Measurements from ENCODE around the gene ZMYM5. TPM values are rescaled to one million over a fixed set of nuclear protein-coding genes. Genes with fewer than 3 reads are reported as not detected.

The ZMYM5 gene
- total RNA-seq, 1 experiment from 2014 or later = 12.6 TPM

DNA sequence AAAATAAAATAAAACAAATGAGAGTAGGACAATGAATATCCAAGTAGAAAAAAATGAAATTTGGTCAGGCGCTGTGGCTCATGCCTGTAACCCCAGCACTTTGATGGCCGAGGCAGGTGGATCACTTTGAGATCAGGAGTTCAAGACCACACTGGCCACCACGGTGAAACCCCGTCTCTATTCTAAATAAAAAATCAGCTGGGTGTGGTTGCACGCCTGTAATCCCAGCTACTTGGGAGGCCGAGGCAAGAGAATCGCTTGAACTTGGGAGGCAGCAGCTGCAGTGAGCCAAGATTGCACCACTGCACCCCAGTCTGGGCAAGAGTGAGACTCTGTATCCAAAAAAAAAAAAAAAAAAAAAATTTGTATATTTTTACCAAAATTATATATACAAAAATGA is 18.2 kb upstream of the ZMYM5 start:
- Histone ChIP-seq H3K79me2 (ENCODE audit: insufficient read depth, low read length) (no peaks in the 10 kb centered on the region), H3K79me1 (ENCODE audit: insufficient read depth, low read depth, low read length, poor library complexity, severe bottlenecking) (no peaks in the 10 kb centered on the region), H4K91ac (ENCODE audit: insufficient read length, low read depth, low read length) (no peak overlapping the region), H3K9ac (ENCODE audit: extremely low read depth, insufficient read length, low read length) (no peak overlapping the region), H3K27me3 (ENCODE audit: insufficient read depth, low read length) (no peaks in the 10 kb centered on the region), H3K27ac (ENCODE audit: insufficient read length, low read depth, low read length) (no peak overlapping the region), H3K23me2 (ENCODE audit: insufficient read length, low read depth, low read length, poor library complexity, severe bottlenecking) (no peaks in the 10 kb centered on the region), H2AFZ (ENCODE audit: low read length) (no peak overlapping the region), H4K8ac (replicated peaks; ENCODE audit: insufficient read length, low read depth, low read length) (no peak overlapping the region), H2BK120ac (ENCODE audit: low read depth, low read length, poor library complexity, severe bottlenecking) (no peak overlapping the region), H3T11ph (ENCODE audit: low read length) (no peak overlapping the region), H3K23ac (ENCODE audit: insufficient read length, low read depth, low read length) (no peak overlapping the region), H3K4me1 (ENCODE audit: insufficient read depth, low read length) (no peaks in the 10 kb centered on the region), H3K56ac (ENCODE audit: insufficient read length, low read depth, low read length) (no peak overlapping the region), H4K5ac (ENCODE audit: insufficient read length, low read depth, low read length) (no peak overlapping the region), H3K9me3 (ENCODE audit: control insufficient read depth, low read depth, low read length) (no peaks in the 10 kb centered on the region), H2BK20ac (ENCODE audit: low read depth, low read length, poor library complexity, severe bottlenecking) (no peak overlapping the region), H4K20me1 (ENCODE audit: control insufficient read depth, insufficient read depth, insufficient read length) (no peaks in the 10 kb centered on the region), H3K4ac (ENCODE audit: low read depth, low read length) (no peak overlapping the region), H2BK5ac (ENCODE audit: insufficient read length, low read length) (no peak overlapping the region), H2BK12ac (ENCODE audit: insufficient read length, low read depth, low read length) (no peak overlapping the region), H3K4me2 (ENCODE audit: insufficient read depth, insufficient read length, low read length) (no peak overlapping the region), H2AK5ac (ENCODE audit: insufficient read length, low read length) (no peak overlapping the region), H3K18ac (ENCODE audit: insufficient read length, low read depth, low read length) (no peak overlapping the region), H2BK15ac (ENCODE audit: low read depth, low read length) (no peak overlapping the region), H3K14ac (ENCODE audit: insufficient read depth, low read length) (no peak overlapping the region)
- WGBS (ENCODE audit: extremely low coverage, insufficient read length, low lambda C conversion rate) = no CpG with 5 or more reads among the region's 7 CpGs
- no peak overlapping the region for H3K4me3 Mint-ChIP-seq
- H3K27ac Mint-ChIP-seq = no peak overlapping the region
- peaks cover 0 to 4% of the 10 kb centered on the region in 2 experiments; a peak in 2 of 4 replicates for H3K4me1 Mint-ChIP-seq
- DNase-seq = no peak
- TF ChIP-seq, protein P1, sequence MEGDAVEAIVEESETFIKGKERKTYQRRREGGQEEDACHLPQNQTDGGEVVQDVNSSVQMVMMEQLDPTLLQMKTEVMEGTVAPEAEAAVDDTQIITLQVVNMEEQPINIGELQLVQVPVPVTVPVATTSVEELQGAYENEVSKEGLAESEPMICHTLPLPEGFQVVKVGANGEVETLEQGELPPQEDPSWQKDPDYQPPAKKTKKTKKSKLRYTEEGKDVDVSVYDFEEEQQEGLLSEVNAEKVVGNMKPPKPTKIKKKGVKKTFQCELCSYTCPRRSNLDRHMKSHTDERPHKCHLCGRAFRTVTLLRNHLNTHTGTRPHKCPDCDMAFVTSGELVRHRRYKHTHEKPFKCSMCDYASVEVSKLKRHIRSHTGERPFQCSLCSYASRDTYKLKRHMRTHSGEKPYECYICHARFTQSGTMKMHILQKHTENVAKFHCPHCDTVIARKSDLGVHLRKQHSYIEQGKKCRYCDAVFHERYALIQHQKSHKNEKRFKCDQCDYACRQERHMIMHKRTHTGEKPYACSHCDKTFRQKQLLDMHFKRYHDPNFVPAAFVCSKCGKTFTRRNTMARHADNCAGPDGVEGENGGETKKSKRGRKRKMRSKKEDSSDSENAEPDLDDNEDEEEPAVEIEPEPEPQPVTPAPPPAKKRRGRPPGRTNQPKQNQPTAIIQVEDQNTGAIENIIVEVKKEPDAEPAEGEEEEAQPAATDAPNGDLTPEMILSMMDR (conservative IDR thresholded peaks at IDR 0.05) = no peak
- H3K36me3 Mint-ChIP-seq (ENCODE audit: insufficient read depth in 1 of 3, low read depth in 3 of 3) = no peaks in the 10 kb centered on the region
- H3K27me3 Mint-ChIP-seq (ENCODE audit: low read depth) = no peaks in the 10 kb centered on the region
- peaks cover 0 to 3% of the 10 kb centered on the region in 2 experiments; a peak in 1 of 5 replicates for H3K9me3 Mint-ChIP-seq

All from H9 (cell line).